ENCODE data around the gene SPINT1. TPM values are rescaled to one million over a fixed set of nuclear protein-coding genes. Genes with fewer than 3 reads are reported as not detected.

SPINT1 gene
- total and polyA plus RNA-seq, 9 donors = 0.76 to 131 (median 5.2) TPM

- no peak for TF ChIP-seq EP300 (IDR thresholded peaks at IDR 0.05)
- TF ChIP-seq CTCF (IDR thresholded peaks at IDR 0.05) = no peak
- TF ChIP-seq POLR2A (IDR thresholded peaks at IDR 0.05) = no peak
- DNase-seq = no peak
- H3K9me3 ChIP-seq = no peaks in the 10 kb centered on the region
- H3K27ac ChIP-seq = no peak overlapping the region
- peaks cover 3% of the 10 kb centered on the region for H3K4me1 ChIP-seq (ENCODE audit: insufficient read depth)
- no peak overlapping the region for H3K4me3 ChIP-seq
- WGBS, 3 donors = 86 to 93% (median 87%) methylated on average over 6 of the region's 6 CpGs
- no peaks in the 10 kb centered on the region for H3K36me3 ChIP-seq
- intact Hi-C loops (cut with DNase I) = no loop called here
- no peaks in the 10 kb centered on the region for H3K27me3 ChIP-seq
Measured at GRCh38 chr15:40875991-40876730, 32.3 kb downstream of the SPINT1 start.

- WGBS, 3 donors = 68 to 84% (median 76%) methylated on average over 2 of the region's 2 CpGs
- peaks cover 3% of the 10 kb centered on the region for H3K4me1 ChIP-seq (ENCODE audit: insufficient read depth)
- intact Hi-C loops (cut with DNase I) = no loop called here
- no peak overlapping the region for H3K4me3 ChIP-seq
- no peaks in the 10 kb centered on the region for H3K27me3 ChIP-seq
- no peak overlapping the region for H3K27ac ChIP-seq
- H3K36me3 ChIP-seq = no peaks in the 10 kb centered on the region
- no peak for DNase-seq
- TF ChIP-seq CTCF (IDR thresholded peaks at IDR 0.05) (no peak), EP300 (IDR thresholded peaks at IDR 0.05) (no peak), POLR2A (IDR thresholded peaks at IDR 0.05) (no peak)
- H3K9me3 ChIP-seq = no peaks in the 10 kb centered on the region
Measured at GRCh38 chr15:40877694-40878093, 33.8 kb downstream of the SPINT1 start.

- no peaks in the 10 kb centered on the region for H3K36me3 ChIP-seq
- no peak for DNase-seq
- 90 to 95% (median 95%) methylated on average over 1 of the region's 1 CpG for WGBS, 3 donors
- H3K4me1 ChIP-seq (ENCODE audit: insufficient read depth) = no peaks in the 10 kb centered on the region
- intact Hi-C loops (cut with DNase I) = no loop called here
- H3K4me3 ChIP-seq = no peak overlapping the region
- TF ChIP-seq POLR2A (IDR thresholded peaks at IDR 0.05) (no peak), EP300 (IDR thresholded peaks at IDR 0.05) (no peak), CTCF (IDR thresholded peaks at IDR 0.05) (no peak)
- no peak overlapping the region for H3K27ac ChIP-seq
- no peaks in the 10 kb centered on the region for H3K27me3 ChIP-seq
- no peaks in the 10 kb centered on the region for H3K9me3 ChIP-seq
Measured at GRCh38 chr15:40878785-40879184, 34.9 kb downstream of the SPINT1 start.

GRCh38 chr15:40879609-40880008 is 35.8 kb downstream of the SPINT1 start:
- H3K27ac ChIP-seq = no peak overlapping the region
- 76 to 87% (median 81%) methylated on average over 6 of the region's 6 CpGs for WGBS, 3 donors
- no peak for DNase-seq
- H3K27me3 ChIP-seq = no peaks in the 10 kb centered on the region
- TF ChIP-seq POLR2A (IDR thresholded peaks at IDR 0.05) (no peak), CTCF (IDR thresholded peaks at IDR 0.05) (no peak), EP300 (IDR thresholded peaks at IDR 0.05) (no peak)
- intact Hi-C loops (cut with DNase I) = no loop called here
- no peaks in the 10 kb centered on the region for H3K4me1 ChIP-seq (ENCODE audit: insufficient read depth)
- H3K9me3 ChIP-seq = no peaks in the 10 kb centered on the region
- no peak overlapping the region for H3K4me3 ChIP-seq
- no peaks in the 10 kb centered on the region for H3K36me3 ChIP-seq
